H54 (cell line): ENCODE measurements around the gene NET1.

ENCODE experiments used
- DNase-seq: peaks from one replicate; pipeline ENCODE4 v3.0.0; 2011; ENCODE audit warnings: low spot score, mixed read lengths; ENCODE audit not compliant: insufficient read length
- FAIRE-seq: peaks from 3 replicates; lab custom pipeline; 2011; peaks lifted over from hg19 to GRCh38; lab: Jason Lieb, UNC
- POLR2A ChIP-seq: IDR thresholded peaks from 2 replicates; pipeline ENCODE4 v1.6.1; 2011; ENCODE audit warnings: low read depth, mild to moderate bottlenecking, low read length

NET1 gene

DNA sequence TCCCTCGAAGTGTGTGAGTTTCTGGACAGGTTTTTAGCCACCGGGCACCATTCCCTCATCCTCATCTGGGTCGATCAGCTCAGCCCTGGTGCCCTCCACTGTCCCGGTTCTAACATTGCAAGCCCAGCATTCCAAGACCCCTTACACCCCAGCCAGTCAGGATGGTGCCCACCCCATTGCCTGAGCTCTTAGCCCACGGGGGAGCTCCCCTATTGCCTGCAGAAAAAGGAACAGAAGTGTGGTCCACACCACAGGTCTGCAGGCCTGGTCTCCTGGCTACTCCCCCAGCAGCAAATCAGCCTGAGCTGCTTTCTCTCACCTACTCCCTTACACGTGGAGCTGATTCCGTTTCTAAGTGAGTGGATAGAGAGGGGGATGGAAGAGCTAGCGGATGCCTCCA, 82.3 kb downstream of the NET1 start:
- no peak for FAIRE-seq

DNA sequence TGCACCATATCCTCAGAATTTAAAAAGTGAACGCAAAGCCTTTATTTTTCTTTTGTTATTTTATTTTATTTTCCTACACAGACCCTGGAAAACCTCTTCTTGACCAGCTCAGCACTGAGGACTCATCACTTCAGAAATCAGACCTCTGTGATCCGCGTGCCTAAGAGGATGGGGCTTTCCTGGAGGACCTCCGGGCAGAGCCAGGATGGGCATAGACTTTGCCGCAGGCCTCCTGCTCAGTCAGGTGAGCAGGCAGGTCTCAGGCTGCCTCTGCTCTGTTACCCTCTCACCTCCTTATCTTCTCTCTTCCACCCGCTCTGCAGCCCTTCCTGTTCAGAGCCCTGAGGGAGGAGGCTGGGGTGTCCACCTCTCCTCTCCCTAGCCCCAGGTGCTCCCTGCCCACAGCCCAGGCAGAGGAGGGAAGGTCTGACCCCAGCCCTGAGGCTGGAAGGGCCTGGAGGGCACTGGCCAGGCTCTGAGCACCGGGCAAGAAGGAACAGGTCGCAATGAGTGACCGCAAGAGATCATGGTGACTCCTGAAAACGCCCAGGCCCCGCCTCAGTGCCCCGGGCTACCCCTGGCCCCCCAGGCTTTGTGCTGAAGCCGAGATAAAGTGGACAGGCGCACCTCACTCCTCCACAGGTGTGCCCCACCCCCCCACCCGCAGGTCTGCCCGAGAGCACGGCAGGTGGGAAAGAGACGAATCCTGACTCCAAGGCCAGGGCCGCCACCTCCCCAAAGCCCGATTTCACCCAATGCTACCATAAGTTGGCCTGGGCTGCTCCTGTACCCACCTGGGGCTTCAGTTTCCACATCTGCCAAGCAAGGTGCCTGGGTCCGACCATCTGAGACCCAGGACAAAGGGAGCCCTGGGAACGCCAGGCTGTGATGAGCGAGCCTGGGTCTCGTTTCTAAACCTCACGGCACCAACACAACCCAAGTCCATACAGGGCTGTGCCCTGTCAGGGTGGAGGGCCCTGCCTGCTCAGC, 84.2 kb downstream of the NET1 start:
- DNase-seq (no peak), FAIRE-seq (no peak)
- no peak for TF ChIP-seq POLR2A

More for the DNA sequence above, 82.3 kb downstream of the NET1 start:
- no peak for TF ChIP-seq POLR2A
- DNase-seq = no peak

DNA sequence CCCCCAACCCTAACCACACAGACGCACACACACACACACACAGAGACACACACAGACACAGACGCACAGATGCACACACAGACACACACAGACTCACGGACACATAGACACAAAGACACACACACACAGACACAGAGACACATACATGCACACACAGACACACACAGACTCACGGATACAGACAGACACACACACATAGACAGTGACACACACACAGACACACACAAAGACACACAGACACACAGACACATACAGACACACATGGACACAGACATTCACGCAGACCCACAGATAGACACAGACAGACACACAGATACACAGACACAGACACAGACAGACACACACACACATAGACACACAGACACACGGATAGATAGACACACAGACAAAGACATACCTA, 84.9 kb downstream of the NET1 start:
- no peak for TF ChIP-seq POLR2A
- FAIRE-seq (no peak), DNase-seq (no peak)

DNA sequence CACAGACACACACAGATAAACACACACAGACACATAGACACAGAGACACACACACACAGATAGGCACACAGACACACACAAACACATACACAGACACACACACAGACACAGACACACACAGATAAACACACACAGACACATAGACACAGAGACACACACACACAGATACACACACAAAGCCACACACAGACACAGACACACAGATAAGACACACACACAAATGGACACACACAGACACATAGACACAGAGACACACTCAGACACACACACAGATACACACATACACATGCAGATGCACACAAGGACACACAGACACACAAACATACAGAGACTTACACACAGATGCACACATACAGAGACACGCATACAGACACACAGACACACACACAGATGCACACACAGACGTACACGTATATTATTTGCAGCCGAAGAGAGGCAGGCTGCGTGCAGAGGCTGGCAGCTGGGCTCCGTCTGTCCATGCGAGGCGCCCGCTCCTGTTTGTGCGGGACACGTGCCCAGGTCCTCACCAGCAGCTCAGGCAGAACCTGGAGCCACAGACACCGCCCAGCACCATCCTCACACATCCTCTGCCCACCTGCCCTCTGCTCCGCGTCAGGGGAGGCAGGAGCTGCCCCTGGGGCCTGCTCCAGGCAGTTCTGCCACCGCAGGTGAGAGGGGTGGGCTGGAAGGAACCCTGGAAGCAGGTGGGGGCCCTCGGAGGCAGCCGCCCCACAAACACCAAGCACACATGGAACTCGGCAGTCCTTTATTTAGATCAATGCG, 85.8 kb downstream of the NET1 start:
- DNase-seq (no peak), FAIRE-seq (no peak)
- TF ChIP-seq POLR2A = no peak

DNA sequence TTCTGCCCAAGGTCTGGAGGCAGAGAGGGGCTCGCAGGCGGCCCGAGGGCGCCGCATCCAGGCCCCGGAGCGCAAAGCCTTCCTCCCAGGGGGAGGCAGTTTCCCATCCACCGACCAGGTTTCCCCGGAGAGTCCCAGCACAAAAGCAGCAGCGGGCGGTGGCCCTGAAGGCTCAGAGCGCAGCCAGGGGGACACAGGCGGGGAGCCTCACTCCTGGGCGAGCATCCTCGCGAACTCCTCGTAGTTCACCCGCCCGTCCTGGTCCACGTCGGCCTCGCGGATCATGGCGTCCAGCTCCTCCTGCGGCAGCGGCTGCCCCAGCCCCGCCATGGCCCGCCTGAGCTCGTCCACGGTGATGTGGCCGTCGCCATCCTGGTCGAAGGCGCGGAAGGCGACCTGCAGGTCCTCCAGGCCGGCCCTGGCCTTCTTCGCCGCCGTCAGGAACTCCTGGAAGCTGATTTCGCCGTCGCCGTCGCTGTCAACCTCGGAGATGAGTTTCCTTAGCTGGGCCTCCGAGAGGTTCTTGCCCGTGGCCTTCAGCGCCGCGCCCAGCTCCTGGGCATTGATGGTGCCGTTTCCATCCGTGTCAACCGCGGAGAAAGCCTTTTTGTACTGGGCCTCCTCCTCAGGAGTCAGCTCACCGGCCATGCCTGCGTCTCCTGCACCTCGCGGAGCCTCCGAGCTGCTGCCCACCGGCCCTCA, 86.6 kb downstream of the NET1 start:
- no peak for FAIRE-seq
- DNase-seq = no peak

DNA sequence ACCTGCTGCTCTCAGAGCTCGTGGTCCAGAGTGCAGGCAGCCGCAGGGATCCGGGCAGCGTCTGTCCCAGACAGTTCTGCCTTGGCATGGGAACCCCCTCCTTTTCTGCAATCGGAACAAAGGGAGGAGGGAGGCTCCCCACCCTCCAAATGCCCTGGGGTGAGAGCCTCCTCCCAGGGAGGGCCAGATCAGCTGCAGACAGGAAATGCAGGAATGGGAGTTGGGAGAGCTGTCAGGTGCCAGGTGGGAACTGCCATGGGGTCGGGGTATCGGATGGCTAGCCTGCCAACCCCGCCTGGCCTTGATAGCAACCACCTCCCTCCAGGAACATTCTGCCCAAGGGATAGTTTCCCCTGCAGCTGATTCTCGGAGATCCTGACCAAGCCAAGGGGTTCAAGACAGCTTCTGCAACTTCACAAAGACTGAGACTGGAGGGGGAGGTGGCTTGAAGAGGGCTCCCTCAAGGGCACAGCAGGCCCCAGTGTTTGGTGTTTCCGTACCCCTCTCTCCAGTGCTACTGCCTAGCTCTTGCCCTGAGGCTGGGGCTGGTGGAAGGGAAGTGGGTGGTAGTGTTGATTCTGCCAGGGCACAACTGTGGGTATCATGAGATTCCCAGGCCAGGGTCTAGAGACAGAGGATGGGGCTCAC, 87.3 kb downstream of the NET1 start, which contains the start of gene CALML5:
TSS of gene CALML5 (minus strand) at position 78 of the 648 bp plus-strand sequence. CDS start 132 bp downstream, outside the sequence.
- FAIRE-seq (no peak), DNase-seq (no peak)
- no peak for TF ChIP-seq POLR2A

More for the DNA sequence above, 86.6 kb downstream of the NET1 start:
- TF ChIP-seq POLR2A = no peak

DNA sequence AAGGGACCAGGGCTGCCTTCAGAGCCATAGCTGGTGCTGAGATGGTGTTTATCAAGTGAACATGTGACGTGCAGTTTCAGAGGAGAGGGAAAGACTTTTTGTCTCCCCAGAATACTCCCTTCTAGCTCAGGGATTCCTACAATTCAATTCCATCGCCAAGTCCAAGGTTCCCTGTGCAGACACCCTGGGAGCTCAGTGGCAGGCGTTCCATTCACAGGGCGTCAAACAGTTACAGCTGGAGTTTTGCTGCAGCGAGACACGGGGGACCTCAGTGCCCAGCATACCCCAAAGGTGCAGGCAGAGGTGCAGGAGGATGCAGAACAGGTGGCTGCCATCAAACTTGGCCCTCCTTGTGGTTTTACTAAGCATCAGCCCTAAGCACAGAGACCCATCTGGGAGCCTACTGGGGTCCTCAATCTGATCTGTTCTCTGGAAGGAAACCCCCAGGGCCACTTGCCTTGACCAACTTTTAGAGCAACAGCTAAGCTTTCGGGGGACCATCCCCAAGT, 87.9 kb downstream of the NET1 start:
- DNase-seq (no peak), FAIRE-seq (no peak)
- no peak for TF ChIP-seq POLR2A

DNA sequence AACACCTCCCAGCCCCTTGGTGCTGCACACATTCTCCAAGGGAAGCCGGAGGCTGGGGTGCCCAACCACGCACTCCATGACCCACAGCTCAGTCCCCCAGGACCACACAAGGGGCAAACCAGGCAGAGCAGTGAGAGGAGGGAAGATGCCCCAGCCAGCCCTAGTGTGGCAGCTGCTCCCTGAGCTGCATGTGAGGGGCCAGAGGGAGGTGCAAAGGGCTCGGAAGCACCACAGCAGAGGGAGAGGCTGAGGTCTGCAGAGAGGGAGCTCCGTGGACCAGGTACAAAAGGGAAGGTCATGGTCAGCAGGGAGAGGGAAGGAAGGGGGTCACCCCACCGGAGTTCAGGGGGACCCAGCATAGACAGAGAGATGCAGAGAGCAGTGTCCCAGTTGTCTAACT, 88.6 kb downstream of the NET1 start:
- FAIRE-seq = no peak
- DNase-seq = no peak
- no peak for TF ChIP-seq POLR2A

DNA sequence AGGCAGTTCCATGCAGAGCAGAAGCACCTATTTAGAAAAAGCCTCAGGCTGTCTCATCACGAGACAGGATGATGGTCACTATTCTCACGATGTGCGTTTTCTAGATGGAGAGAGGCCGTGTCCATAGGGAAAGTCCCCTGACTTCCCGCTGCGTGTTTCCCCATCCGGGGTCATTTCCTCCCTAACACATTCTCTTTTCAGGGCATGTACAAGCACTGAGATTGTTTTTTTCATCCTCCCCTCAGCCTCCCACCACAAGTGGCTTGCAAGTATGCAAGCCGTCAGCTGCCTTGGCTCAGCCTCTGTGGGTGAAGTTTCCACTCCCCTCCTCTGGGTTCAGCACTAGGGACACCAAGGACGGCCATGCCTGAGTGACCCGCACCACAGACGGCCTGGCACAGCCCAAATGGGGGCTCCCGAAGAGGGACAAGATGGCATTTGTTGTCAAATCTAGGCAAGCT, 89.7 kb downstream of the NET1 start:
- DNase-seq = no peak
- no peak for TF ChIP-seq POLR2A
- FAIRE-seq = no peak

DNA sequence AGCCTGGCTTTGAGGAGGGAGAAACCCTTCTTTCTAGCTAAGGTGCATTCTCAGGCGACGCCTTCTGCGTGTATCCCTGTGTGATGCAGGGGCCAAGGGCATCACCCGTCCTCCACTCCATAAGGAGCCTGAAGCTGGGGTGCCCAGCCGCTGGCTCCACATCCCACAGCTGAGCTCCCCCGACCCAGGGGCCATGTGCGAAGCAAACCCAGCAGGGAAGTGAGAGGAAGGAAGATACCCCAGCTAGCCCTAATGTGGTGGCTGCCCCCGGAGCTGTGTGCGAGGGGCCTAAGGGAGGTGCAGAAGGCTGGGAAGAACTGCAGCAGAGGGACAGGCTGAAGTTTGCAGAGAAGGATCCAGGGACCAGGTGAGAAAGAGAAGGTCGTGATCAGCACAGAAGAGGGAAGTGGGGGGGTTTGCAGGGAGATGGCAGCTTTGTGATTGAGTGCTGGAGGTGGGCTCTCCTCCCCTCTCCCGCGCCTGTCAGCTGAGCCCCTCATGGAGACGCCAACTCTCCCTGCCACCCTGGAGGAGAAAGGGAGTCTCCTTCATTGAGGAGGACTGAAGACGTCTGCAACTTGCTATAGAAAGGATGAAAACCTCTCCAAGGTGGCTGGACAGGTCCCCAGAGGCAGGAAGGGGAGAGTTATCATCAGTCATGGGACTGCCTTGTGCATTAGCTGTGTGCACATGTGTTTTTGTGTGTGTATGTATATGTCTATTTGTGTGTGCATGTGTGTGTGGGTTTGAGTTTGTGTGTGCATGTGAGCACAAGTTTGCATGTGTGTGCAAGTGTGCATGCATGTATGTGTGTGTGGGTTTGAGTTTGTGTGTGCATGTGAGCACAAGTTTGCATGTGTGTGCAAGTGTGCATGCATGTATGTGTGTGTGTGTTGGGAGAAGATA, 90.5 kb downstream of the NET1 start:
- DNase-seq (no peak), FAIRE-seq (no peak)
- TF ChIP-seq POLR2A = no peak

DNA sequence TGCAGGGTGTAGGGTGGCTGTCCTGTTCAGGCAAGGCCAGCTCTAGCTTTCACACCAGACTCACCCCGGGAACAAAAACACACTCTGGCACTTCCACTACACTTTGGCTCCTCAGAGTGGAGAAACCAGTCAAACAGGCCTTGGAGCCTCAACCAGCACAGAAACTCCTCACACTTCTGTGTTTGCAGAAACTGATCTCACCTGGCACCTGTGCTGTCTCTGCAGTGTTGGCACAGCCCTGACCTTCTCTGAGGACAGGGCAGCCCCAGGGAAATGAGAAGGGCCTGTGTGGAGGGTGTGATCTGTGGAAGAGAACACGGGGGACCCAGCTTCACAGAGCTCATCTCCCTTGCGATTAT, 91.1 kb downstream of the NET1 start:
- no peak for TF ChIP-seq POLR2A
- DNase-seq (no peak), FAIRE-seq (no peak)

DNA sequence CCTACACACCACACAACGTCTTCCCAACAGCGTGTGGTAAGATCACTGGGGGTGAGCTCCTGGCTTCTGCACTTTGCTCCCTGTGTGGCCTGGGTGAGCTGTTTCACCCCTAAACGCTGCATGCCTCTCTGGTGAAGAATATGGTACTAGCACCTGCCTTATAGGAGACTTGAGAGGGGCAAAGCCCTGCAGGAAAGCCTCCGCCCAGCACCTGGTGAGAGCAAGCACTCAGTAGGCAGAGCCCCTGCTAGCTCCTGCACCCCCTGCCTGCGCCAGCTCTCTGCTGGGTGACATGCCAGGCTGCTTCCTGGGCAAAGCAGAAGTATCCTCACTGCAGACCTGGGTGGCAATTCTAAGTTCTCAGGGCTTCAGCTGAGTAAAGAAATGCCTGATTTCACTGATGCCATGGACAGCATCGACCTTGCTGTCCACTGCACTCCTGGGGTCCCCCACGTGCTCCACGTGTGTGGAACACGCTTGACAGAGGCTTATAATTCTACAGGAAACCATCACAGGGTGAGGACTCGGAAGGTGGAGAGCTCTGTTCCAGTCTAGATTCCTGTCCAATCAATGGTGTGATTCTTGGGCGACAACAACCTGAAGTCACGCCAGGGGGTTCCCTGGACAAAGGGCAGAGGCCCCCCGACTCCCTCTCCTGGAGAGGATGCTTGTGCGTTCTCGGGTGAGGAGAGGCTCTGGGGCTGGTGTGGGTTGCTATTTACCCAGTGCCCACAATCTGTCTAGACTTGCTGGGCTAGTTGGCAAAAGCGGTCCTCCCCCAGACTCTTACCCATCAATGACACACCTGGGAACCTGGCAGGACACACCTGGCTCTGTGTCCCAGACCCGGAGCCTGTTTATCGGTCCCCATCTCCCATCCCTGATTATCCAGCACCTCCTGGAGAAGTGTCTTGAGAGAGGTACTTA, 92.1 kb downstream of the NET1 start:
- DNase-seq = no peak
- no peak for FAIRE-seq
- TF ChIP-seq POLR2A = no peak
